HG03095 (cell line): ENCODE data around the gene NARS2.
"Not testable (repeated sequence)": the region's sequence is repeated elsewhere in the genome, so short reads cannot be mapped to it uniquely, and the experiment has no call there.

Source experiments
- ATAC-seq: cut with Tn5 transposase; IDR thresholded peaks from one replicate; pipeline ENCODE4 v1.9.1; 2021; ENCODE audit warnings: moderate library complexity; ENCODE audit not compliant: unreplicated experiment

The NARS2 gene, protein sequence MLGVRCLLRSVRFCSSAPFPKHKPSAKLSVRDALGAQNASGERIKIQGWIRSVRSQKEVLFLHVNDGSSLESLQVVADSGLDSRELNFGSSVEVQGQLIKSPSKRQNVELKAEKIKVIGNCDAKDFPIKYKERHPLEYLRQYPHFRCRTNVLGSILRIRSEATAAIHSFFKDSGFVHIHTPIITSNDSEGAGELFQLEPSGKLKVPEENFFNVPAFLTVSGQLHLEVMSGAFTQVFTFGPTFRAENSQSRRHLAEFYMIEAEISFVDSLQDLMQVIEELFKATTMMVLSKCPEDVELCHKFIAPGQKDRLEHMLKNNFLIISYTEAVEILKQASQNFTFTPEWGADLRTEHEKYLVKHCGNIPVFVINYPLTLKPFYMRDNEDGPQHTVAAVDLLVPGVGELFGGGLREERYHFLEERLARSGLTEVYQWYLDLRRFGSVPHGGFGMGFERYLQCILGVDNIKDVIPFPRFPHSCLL

DNA sequence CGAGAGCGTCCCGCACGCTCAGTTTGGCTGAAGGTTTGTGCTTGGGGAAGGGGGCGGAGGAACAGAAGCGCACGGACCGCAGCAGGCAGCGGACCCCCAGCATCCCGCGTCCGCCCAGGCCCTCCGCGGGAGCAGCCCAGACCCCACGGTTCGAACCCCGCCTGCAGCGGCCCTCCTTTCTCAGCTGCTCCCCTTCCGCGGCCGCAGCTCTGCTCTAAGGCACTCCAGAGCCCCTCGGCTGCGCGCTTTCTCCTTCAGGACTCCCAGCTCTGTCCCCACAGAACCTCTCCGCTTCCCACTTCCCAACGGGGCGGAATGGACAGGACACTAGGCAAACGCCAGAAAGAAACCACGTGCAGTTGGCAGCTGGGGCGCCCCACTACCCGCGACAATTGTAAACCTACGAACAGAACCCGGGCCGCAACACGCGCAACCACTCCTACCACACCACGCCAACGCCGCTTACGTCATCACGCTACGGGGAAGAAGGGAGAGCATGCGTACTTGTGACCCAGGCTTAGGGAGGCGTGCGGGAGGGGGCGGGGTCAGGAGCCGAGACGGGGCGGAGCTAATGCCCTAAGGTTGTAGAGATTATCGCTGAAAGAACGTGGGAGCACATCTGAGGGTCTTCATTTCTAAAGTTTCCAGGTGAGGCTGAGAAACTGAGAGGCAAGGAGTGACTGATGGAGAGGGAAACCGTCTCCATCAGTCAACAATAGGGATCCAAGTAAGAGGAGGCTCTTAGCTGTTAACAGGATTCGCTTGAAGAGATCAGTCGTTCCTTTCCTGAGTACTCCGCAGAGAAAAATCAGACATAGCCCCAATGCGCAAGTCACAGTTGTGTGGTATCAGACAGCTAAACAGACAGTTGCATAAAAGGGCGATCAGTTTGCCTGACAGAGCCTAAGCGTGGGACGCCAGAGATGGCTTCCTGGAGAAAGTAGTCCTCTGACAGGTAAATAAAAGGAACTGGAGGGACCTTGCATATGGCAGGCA lies at the start of gene NARS2:
TSS of gene NARS2 (minus strand) at position 479 of the 996 bp plus-strand sequence. CDS start at position 103, 376 bp downstream.
- ATAC-seq, result peak; percentile 87

DNA sequence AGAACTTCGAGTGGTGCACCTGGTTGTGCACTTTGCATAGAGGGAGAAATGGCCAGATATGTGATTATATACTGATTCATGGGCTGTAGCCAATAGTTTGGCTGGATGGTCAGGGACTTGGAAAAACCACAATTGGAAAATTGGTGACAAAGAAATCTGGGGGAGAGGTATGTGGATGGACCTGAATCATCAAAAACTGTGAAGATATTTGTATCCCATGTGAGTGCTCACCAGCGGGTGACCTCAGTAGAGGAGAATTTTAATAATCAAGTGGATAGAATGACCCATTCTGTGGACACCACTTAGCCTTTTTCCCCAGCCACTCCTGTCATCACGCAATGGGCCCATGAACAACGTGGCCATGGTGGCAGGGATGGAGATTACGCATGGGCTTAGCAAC lies 48.0 kb upstream of the NARS2 start:
- ATAC-seq, result no peak

DNA sequence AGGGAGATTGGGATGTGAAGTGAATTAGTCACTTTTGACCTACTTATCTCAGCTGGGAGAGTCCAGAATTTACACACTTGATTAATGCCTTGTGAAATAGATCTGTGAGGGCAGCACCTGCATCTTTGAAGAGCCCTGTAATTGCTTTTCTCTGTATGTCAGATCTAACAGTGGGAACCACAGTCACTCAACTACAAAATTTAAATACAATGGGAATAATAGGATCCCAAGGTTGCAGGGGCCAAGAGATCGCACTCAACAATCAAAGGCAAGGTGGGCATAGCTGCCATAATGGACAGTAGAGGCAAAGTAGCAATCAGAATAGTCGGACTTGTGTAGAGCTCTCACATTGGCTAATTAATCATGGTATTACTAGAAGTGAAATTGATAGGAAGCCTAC lies 45.5 kb upstream of the NARS2 start:
- ATAC-seq, result no peak

DNA sequence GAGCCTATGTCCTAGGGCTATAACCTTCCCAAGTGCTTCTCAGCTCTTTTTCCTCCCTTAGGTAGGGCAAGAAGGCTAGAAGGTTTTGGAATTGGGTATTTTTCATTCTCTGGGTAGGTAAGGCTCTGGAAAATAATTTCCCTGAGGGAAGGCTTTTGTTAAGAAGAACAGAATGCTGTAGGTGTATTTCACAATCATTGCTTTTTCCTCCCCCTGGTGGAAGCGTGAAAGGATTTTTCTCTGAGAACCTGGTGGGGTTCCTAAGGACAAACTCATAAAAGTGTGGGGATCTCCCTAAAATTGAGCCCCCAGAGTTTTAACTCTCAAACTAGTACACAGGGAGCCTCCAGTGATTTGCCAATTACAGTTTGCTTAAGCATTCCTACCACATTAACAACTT lies 41.1 kb upstream of the NARS2 start:
- no peak for ATAC-seq

DNA sequence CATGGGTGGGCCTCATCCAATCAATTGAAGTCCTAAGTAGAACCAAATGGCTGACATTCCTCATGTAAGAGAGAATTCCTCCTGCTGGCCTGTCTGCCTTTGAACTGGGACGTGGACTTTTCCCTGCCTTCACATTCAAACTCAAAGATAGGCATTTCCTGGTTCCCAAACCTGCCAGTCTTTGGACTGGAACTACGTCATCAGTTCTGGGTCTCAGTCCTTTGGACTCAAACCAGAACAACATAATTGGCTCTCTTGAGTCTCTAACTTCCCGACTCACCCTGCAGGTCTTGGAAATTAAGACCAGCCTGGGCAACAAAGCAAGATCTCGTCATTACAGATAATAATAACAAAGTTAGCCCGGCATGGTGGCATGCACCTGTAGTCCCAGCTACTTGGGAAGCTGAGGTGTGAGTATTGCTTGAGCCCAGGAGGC lies 38.7 kb upstream of the NARS2 start:
- ATAC-seq, result no peak

DNA sequence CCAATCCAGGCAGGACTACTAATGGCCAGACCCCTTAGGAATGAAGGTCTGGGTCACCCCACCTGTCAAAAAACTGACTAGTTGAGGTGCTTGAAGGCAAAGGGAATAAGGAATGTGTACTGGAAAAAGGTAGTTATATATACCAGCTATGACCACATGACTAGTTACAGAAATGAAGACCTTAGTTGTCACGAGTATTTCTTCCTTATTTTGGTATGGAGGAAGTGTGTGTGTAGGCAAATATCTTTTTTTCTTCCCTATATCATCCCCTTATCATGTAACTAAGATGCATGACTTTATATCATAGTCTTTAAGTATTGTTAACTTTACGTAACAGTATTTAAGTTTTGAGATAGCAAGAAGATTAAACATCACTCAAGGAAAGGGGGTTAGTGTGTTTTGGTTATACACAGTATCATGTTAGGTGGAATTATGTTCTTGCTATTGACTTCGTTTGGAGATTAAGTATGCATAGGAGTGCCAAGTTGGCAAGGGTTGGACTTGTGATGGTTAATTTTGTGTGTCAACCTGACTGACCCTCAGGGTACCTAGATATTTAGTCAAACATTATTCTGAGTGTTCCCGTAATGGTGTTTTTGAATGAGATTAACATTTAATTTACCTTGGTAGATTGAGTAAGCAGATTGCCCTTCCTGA lies 38.2 kb upstream of the NARS2 start:
- no peak for ATAC-seq

DNA sequence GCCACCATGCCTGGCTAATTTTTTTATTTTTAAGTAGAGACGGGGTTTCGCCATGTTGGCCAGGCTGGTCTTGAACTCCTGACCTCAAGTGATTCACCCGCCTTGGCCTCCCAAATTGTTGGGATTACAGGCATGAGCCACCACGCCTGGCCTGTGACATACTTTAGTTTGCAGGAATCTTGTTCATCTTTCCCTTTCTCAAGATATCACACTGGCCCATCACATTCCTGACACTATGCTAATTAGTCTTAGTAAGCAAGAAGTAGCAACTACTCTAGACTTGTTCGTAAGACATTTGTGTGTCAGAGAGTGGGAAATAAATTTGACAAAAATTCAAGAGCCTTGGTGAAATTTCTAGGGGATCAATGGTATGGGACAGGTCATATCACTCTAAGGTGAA lies 34.7 kb upstream of the NARS2 start:
- not testable (repeated sequence) for ATAC-seq

DNA sequence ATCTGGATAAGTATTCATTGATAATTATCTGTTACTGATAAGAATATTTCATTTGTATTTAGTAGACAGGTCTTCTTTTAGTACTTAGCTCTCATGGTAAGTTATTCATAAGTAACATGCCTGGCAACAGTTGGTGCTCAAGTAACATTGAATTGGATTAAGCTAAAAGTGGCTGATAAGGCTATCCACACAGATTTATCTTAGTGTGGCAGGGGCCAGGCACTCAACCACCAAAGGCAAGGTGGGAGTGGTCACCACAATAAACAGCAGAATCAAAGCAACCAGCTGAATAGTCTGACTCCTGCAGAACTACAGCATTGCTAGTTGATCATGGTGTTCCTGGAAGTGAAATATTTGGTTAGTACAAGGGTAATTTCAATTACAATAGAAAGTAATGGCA lies 33.0 kb upstream of the NARS2 start:
- no peak for ATAC-seq

DNA sequence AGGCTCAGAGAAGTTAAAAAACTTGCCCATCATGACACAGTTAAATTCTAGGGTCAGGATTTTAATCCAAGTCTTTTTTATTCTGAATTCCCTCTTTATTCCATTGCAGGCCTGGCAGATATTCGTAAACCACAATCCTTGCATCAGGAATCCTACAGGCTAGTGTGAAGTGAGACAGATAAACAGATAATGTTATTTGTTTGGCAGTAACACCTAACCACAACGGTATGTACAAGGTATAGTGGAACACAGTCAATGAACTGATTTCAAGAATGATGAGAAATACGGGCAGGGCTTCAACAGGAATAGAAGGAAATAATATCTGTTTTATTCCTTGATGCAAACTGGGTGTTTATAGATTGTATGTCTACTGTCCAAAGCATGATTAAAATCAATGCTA lies 32.0 kb upstream of the NARS2 start:
- ATAC-seq, result no peak

DNA sequence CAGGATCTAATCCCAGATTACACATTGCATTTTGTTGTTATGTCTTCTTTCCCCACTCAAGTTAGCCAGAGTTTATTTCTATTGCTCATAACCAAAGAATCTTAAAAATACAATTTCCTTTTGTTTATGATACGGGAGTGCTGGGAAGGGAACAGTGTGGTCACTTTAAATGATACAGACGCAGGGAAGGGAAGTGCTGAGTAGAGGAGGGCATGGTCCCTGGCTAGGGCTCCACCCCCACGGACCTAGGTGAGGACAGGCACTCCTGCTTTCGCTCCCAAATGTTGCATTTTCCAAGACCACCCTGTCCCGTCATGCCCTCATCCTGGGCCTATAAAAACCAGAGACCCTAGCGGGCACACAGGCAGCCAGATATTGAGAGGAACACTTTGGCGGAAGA lies 30.6 kb upstream of the NARS2 start:
- ATAC-seq, result no peak

DNA sequence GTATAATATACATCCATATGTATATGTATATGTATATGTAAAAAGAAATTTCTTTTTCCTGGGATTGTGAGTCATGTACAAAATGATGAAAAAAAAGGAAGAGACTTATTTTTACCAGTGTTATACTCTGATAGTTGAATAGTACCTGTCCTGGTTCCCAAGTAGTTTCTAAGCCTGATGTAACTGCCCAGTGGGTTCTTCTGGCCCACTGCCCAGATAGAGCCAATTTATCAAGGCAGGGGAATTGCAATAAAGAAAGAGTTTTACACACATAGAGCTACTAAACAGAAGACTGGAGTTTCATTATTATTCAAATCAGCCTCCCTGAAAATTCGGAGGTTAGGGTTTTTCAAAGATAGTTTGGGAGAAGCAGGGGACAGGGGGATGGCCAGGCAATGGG lies 29.1 kb upstream of the NARS2 start:
- ATAC-seq, result no peak

DNA sequence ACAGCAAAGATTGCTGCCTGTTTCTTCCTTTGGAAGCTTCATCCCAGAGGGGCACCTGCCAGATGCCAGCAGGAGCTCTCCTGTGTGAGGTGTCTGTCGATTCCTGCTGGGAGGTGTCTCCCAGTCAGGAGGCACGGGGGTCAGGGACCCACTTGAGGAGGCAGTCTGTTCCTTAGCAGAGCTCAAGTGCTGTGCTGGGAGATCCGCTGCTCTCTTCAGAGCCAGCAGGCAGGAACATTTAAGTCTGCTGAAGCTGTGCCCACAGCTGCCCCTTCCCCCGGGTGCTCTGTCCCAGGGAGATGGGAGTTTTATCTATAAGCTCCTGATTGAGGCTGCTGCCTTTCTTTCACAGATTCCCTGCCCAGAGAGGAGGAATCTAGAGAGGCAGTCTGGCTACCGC lies 28.1 kb upstream of the NARS2 start:
- not testable (repeated sequence) for ATAC-seq

DNA sequence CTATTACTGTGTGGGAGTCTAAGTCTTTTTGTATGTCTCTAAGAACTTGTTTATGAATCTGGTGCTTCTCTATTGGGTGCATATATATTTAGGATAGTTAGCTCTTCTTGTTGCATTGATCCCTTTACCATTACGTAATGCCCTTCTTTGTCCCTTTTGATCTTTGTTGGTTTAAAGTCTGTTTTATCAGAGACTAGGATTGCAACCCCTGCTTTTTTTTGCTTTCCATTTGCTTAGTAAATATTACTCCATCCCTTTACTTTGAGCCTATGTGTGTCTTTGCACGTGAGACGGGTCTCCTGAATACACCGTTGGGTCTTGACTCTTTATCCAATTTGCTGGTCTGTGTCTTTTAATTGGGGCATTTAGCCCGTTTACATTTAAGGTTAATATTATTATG lies 26.4 kb upstream of the NARS2 start:
- not testable (repeated sequence) for ATAC-seq

DNA sequence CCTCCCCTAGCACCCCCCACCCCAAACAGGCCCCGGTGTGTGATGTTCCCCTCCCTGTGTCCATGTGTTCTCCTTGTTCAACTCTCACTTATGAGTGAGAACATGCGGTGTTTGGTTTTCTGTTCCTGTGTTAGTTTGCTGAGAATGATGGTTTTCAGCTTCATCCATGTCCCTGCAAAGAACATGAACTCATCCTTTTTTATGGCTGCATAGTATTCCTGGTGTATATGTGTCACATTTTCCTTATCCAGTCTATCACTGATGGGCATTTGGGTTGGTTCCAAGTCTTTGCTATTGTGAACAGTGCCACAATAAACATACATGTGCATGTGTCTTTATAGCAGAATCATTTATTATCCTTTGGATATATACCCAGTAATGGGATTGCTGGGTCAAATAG lies 22.9 kb upstream of the NARS2 start:
- not testable (repeated sequence) for ATAC-seq

DNA sequence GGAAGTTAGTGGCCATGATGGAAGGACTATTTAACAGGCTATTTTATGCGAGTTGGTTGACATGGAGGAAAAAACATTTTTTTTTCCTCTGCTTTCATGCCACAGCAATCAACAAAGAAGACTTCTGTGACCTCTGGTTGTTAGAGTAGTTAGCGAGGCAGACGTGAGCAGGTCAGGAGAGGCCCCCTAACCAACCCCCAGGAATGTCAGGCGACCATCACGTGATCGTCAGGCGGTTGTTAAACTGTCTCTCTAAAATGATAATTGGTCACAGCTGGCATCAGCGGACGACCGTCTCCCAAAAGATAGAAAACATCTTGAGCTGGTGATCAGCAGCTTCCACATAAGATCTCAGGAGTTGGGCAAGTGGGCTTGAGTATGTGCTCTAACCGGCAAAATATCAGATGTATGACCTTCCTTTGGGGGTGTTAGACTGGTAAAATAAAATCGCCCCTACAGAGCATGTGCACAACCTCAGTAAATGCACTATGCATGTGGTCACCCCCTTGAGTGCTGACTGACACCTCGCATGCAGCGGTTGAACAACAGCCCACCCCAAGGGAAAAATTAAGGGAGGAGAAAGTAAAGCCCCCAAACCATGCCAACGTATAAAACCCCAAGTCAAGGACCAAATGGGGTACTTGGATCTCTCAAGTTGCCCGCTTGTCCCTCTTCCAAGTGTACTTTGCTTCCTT lies 20.9 kb upstream of the NARS2 start:
- no peak for ATAC-seq

DNA sequence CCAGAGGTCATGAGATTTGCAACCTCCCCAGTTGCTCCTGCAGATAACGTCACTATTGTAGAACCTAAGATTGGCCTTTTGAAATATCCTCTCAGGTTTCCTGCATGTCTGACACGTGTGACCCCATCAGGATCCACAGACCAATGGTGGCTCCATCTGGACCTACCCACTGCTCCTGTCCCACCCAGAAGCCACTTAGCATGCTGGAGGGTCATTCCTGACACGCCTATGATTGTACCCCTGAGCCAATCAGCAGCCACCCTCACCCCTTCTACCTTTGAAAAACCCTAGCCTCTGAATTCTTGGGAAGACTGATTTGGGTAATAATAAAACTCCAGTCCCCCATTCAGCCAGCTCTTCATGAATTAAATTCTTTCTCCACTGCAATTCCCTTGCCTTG lies 20.1 kb upstream of the NARS2 start:
- ATAC-seq, result no peak

DNA sequence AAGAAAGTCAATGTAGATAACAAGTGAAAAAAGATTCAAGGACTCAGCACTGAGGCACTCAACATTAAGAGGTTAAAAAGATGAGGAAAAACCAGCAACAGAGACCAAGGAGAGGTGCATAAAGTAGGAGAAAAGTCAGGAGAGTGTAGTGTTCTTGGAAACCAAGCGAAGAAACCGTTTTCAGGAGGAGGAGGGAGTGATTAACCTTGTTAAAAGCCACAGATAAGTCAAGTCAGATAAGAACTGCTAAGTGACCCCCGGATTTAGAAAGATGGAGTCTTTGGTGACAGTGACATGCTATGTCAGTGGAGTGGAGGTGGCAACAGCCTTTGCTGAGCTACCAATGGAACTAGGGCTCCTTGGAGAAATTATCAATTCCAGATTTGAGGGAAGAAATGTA lies 13.9 kb upstream of the NARS2 start:
- ATAC-seq, result no peak

DNA sequence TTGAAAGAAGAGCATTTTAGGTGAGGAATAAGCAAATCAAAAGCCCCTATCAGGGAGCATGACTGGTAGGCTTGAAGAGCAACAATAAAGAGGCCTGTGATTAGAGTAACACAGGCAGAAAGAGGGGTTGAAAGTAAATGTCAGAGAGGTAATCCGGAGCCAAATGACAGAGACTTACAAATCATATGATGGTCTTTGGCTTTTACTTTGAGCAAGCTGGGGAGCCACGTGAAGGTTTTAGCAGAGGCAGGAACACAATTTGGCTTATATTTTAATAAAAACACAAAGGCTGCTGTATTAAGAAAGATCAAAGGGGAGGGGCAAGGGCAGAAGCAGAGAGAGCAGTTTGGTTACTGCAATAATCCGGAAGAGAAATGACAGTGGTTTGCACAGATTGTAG lies 12.8 kb upstream of the NARS2 start:
- ATAC-seq, result no peak

DNA sequence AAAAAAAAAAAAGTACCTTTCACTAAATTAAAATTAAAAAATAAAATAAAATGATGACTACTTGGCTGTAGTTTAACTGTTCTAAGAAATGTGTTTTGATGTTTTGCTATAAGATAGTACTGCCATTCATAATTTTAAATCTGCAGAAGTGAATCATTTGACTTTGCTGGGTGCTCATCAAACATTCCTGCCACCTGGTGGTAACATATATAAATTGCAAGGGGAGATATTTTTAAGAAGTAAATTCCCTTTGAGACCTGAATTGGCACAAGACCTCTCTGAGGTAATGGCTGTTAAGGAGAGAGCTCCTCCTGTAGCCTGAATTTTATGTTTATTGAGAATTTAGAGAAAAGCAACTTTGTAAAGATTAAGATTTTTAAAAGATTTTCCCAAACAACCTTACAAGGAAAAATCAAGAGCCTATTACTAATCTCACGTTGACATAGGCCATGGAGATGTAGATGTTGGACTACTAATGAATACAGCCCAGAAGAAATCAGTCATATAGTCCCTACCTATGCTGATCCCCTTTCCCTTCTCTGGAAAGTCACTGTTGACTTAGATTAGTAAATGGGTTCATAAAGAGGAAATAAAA lies 11.9 kb upstream of the NARS2 start:
- ATAC-seq, result no peak

DNA sequence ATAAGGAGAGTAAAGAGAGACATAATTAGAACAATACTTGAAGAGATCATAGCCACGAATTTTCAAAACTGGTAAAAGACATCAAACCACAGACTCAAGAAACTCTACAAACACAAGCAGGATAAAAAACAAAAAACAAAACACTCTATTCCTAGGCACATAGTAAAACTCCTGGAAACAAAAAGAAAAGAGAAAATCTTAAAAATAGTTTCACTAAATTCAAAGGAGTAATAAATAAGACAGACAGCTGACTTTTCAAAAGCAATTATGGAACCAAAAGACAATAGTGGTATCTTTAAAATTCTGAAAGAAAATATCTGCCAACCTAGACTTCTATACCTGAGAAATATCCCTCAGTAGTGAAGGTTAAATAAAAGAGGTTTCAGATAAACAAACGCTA lies 9.2 kb upstream of the NARS2 start:
- ATAC-seq, result no peak
